H9 (cell line): Measurements from ENCODE around the gene OPRL1. TPM values are rescaled to one million over a fixed set of nuclear protein-coding genes. Genes with fewer than 3 reads are reported as not detected.

Source experiments
- DNase-seq: peaks from one replicate; pipeline ENCODE4 v3.0.0-alpha.2; 2017
- H2AFZ ChIP-seq: one replicate; pipeline ENCODE4 v1.6.1; 2013; ENCODE audit warnings: mild to moderate bottlenecking, low read length, control low read depth, moderate library complexity
- H2AK5ac ChIP-seq: 2 replicates; pipeline ENCODE4 v1.6.1; 2013; ENCODE audit warnings: low read length, control low read depth, mixed read lengths; ENCODE audit not compliant: insufficient read length
- H2BK120ac ChIP-seq: one replicate; pipeline ENCODE4 v1.6.1; 2013; ENCODE audit warnings: low read depth, mild to moderate bottlenecking, low read length, control low read depth, inconsistent platforms; ENCODE audit not compliant: poor library complexity, severe bottlenecking
- H2BK12ac ChIP-seq: 2 replicates; pipeline ENCODE4 v1.6.1; 2013; ENCODE audit warnings: low read length, control low read depth, mixed read lengths, low read depth; ENCODE audit not compliant: insufficient read length
- H2BK15ac ChIP-seq: 2 replicates; pipeline ENCODE4 v1.6.1; 2013; ENCODE audit warnings: low read depth, low read length, control low read depth
- H2BK20ac ChIP-seq: one replicate; pipeline ENCODE4 v1.6.1; 2013; ENCODE audit warnings: low read depth, mild to moderate bottlenecking, low read length, control low read depth, inconsistent platforms; ENCODE audit not compliant: poor library complexity, severe bottlenecking
- H2BK5ac ChIP-seq: 2 replicates; pipeline ENCODE4 v1.6.1; 2013; ENCODE audit warnings: low read length, control low read depth, mixed read lengths; ENCODE audit not compliant: insufficient read length
- H3K14ac ChIP-seq: 2 replicates; pipeline ENCODE4 v1.6.1; 2013; ENCODE audit warnings: low read length, control low read depth; ENCODE audit not compliant: insufficient read depth
- H3K18ac ChIP-seq: 2 replicates; pipeline ENCODE4 v1.6.1; 2013; ENCODE audit warnings: low read depth, mild to moderate bottlenecking, mixed read lengths, low read length, control low read depth; ENCODE audit not compliant: insufficient read length
- H3K23ac ChIP-seq: 2 replicates; pipeline ENCODE4 v1.6.1; 2013; ENCODE audit warnings: low read length, control low read depth, mixed read lengths, low read depth; ENCODE audit not compliant: insufficient read length
- H3K23me2 ChIP-seq: 2 replicates; pipeline ENCODE4 v1.6.1; 2013; ENCODE audit warnings: low read depth, mild to moderate bottlenecking, mixed read lengths, low read length, control low read depth; ENCODE audit not compliant: insufficient read length, poor library complexity, severe bottlenecking
- H3K27ac ChIP-seq: 2 replicates; pipeline ENCODE4 v1.5.1; 2013; ENCODE audit warnings: low read length, control low read depth, mixed read lengths, low read depth; ENCODE audit not compliant: insufficient read length
- H3K27me3 ChIP-seq: 2 replicates; pipeline ENCODE4 v1.6.1; 2013; ENCODE audit warnings: low read length, control low read depth, inconsistent platforms; ENCODE audit not compliant: insufficient read depth
- H3K4ac ChIP-seq: 2 replicates; pipeline ENCODE4 v1.6.1; 2013; ENCODE audit warnings: low read depth, mild to moderate bottlenecking, control low read depth, inconsistent platforms, low read length, moderate library complexity
- H3K4me1 ChIP-seq: 2 replicates; pipeline ENCODE4 v1.6.1; 2013; ENCODE audit warnings: low read length, control low read depth, inconsistent platforms; ENCODE audit not compliant: insufficient read depth
- H3K4me2 ChIP-seq: 2 replicates; pipeline ENCODE4 v1.6.1; 2013; ENCODE audit warnings: low read length, control low read depth, mixed read lengths; ENCODE audit not compliant: insufficient read length, insufficient read depth
- H3K56ac ChIP-seq: 2 replicates; pipeline ENCODE4 v1.6.1; 2013; ENCODE audit warnings: low read depth, mild to moderate bottlenecking, mixed read lengths, low read length, control low read depth; ENCODE audit not compliant: insufficient read length
- H3K79me1 ChIP-seq: 2 replicates; pipeline ENCODE4 v1.6.1; 2013; ENCODE audit warnings: low read depth, mild to moderate bottlenecking, moderate library complexity, low read length, control low read depth, inconsistent platforms; ENCODE audit not compliant: insufficient read depth, poor library complexity, severe bottlenecking
- H3K79me2 ChIP-seq: 2 replicates; pipeline ENCODE4 v1.6.1; 2013; ENCODE audit warnings: low read length, control low read depth, inconsistent platforms; ENCODE audit not compliant: insufficient read depth
- H3K9ac ChIP-seq: 2 replicates; pipeline ENCODE4 v1.6.1; 2013; ENCODE audit warnings: low read length, control low read depth, mixed read lengths; ENCODE audit not compliant: insufficient read length; ENCODE audit errors: extremely low read depth
- H3K9me3 ChIP-seq: one replicate; pipeline ENCODE4 v1.6.1; 2013; ENCODE audit warnings: low read depth, low read length, inconsistent platforms; ENCODE audit not compliant: control insufficient read depth
- H3T11ph ChIP-seq: one replicate; pipeline ENCODE4 v1.6.1; 2013; ENCODE audit warnings: mild to moderate bottlenecking, low read length, control low read depth, inconsistent platforms
- H4K20me1 ChIP-seq: one replicate; pipeline ENCODE4 v1.6.1; 2013; ENCODE audit not compliant: control insufficient read depth, insufficient read length, insufficient read depth
- H4K5ac ChIP-seq: 2 replicates; pipeline ENCODE4 v1.6.1; 2013; ENCODE audit warnings: low read depth, mild to moderate bottlenecking, mixed read lengths, low read length, control low read depth; ENCODE audit not compliant: insufficient read length
- H4K8ac ChIP-seq: replicated peaks from 2 replicates; pipeline ENCODE4 v1.6.1; 2013; ENCODE audit warnings: low read length, control low read depth, mixed read lengths, low read depth; ENCODE audit not compliant: insufficient read length
- H4K91ac ChIP-seq: 2 replicates; pipeline ENCODE4 v1.6.1; 2013; ENCODE audit warnings: low read depth, mild to moderate bottlenecking, moderate library complexity, mixed read lengths, low read length, control low read depth; ENCODE audit not compliant: insufficient read length
- H3K27ac Mint-ChIP-seq, 3 experiments: 2 replicates in 2 of 3; 3 replicates in 1 of 3; pipeline ENCODE4 v1.8.0; 2020 to 2021; ENCODE audit warnings: mixed read lengths in 3 of 3, mild to moderate bottlenecking in 1 of 3, moderate library complexity in 1 of 3
- H3K27me3 Mint-ChIP-seq: 2 replicates; pipeline ENCODE4 v1.8.0; 2021; ENCODE audit warnings: low read depth, mild to moderate bottlenecking, moderate library complexity, mixed read lengths
- H3K36me3 Mint-ChIP-seq, 3 experiments: 2 replicates in 2 of 3; 3 replicates in 1 of 3; pipeline ENCODE4 v1.8.0; 2020 to 2021; ENCODE audit warnings: low read depth in 3 of 3, mixed read lengths in 3 of 3; ENCODE audit not compliant: insufficient read depth in 1 of 3
- H3K4me1 Mint-ChIP-seq, 2 experiments: 2 replicates each; pipeline ENCODE4 v1.8.0; 2020; ENCODE audit warnings: mixed read lengths in 2 of 2
- H3K4me3 Mint-ChIP-seq, 2 experiments: 2 replicates in 1 of 2; 3 replicates in 1 of 2; pipeline ENCODE4 v1.8.0; 2020 to 2021; ENCODE audit warnings: mild to moderate bottlenecking in 2 of 2, mixed read lengths in 2 of 2, moderate library complexity in 1 of 2
- H3K9me3 Mint-ChIP-seq, 2 experiments: 2 replicates in 1 of 2; 3 replicates in 1 of 2; pipeline ENCODE4 v1.8.0; 2020; ENCODE audit warnings: mild to moderate bottlenecking in 2 of 2, mixed read lengths in 2 of 2, moderate library complexity in 1 of 2
- CTCF ChIP-seq: fragments of 200-600 bp; sonication (generic); conservative IDR thresholded peaks from 3 replicates; pipeline ENCODE4 v1.8.0; 2021; ENCODE audit warnings: antibody characterized with exemption, mild to moderate bottlenecking
- WGBS: extraction: QIAGEN DNeasy Blood & Tissue Kit; methylation state at CpG from one replicate; pipeline ENCODE4 v1.1.7; 2013; ENCODE audit warnings: missing lambda C conversion rate, low lambda C conversion rate, mixed read lengths; ENCODE audit not compliant: insufficient read length; ENCODE audit errors: extremely low coverage; 5-methylcytosine and 5-hydroxymethylcytosine counted together
- total RNA-seq: library from RNA; stranded (reverse); gene quantifications from 2 replicates; pipeline ENCODE4 v1.2.1, GENCODE V29; 2021

The OPRL1 gene
- total RNA-seq, 1 experiment from 2014 or later: 0.90 TPM

DNA sequence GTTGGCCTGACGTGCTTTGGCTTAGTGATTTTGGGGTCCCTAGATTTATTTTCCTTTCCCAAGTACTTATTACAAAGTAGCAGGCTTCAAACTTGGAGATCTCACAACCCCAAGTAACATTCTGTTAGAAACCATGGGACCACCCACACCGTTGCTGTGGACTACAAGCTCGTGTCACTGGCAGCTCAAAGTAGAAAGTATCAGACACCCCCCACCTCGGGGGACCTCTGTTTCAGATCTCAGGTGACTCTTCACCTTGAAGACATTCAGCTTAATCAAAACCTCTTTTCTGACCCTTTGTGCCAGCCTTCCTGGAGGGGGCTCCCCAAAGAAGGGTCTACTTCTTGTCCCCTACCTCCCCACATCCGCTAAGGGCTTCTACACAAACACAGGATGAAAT is 68.7 kb downstream of the OPRL1 start:
- Histone ChIP-seq H3K79me1 (no peaks in the 10 kb centered on the region), H2BK20ac (no peak overlapping the region), H2AK5ac (no peak overlapping the region), H3K27ac (no peak overlapping the region), H3K4ac (no peak overlapping the region), H3K4me1 (no peaks in the 10 kb centered on the region; the same call in 1 of the 2 replicates), H3K27me3 (no peaks in the 10 kb centered on the region), H3K18ac (no peak overlapping the region), H4K8ac (no peak overlapping the region), H3K23ac (no peak overlapping the region), H2BK5ac (no peak overlapping the region), H3T11ph (no peak overlapping the region), H3K4me2 (no peak overlapping the region), H4K5ac (no peak overlapping the region), H3K56ac (no peak overlapping the region), H2BK15ac (no peak overlapping the region), H2BK12ac (no peak overlapping the region), H3K79me2 (no peaks in the 10 kb centered on the region), H2BK120ac (no peak overlapping the region), H3K14ac (no peak overlapping the region), H4K20me1 (no peaks in the 10 kb centered on the region), H2AFZ (no peak overlapping the region), H3K23me2 (no peaks in the 10 kb centered on the region), H3K9ac (no peak overlapping the region), H4K91ac (no peak overlapping the region), H3K9me3 (peaks cover 9% of the 10 kb centered on the region)
- no peak for TF ChIP-seq CTCF
- no peak overlapping the region for H3K4me3 Mint-ChIP-seq
- DNase-seq: no peak
- peaks cover 21 to 23% of the 10 kb centered on the region in 2 experiments for H3K9me3 Mint-ChIP-seq
- peaks cover 12 to 18% (median 15%) of the 10 kb centered on the region in 3 experiments for H3K36me3 Mint-ChIP-seq
- H3K27me3 Mint-ChIP-seq: peaks cover 11% of the 10 kb centered on the region
- H3K27ac Mint-ChIP-seq: no peak overlapping the region; a peak in 1 of 7 replicates
- WGBS: no CpG with 5 or more reads among the region's 5 CpGs
- peaks cover 28 to 33% of the 10 kb centered on the region in 2 experiments for H3K4me1 Mint-ChIP-seq
